SK-N-SH (cell line): ENCODE results near the gene BTBD16. TPM values are rescaled to one million over a fixed set of nuclear protein-coding genes. Genes with fewer than 3 reads are reported as not detected.

Experiments
- CTCF ChIA-PET: fragments of 300-600, 350-600 bp; formaldehyde crosslinking; extraction: SDS; loops from one replicate; lab custom pipeline; 2021; lab: Yijun Ruan, JAX
- POLR2A ChIA-PET: fragments of 350-600 bp; sonication (Branson Sonifier 250); formaldehyde crosslinking; extraction: SDS; loops from one replicate; lab custom pipeline; 2020; ENCODE audit warnings: antibody characterized with exemption, inconsistent platforms; lab: Yijun Ruan, JAX
- DNase-seq: peaks from one replicate; pipeline ENCODE4 v3.0.0; 2012
- H2AFZ ChIP-seq: fragments of 200-600 bp; sonication (generic); 2 replicates; pipeline ENCODE4 v1.8.1; 2016; ENCODE audit warnings: antibody characterized with exemption, mild to moderate bottlenecking, low read depth
- H3F3A ChIP-seq: fragments of 200-600 bp; sonication (generic); replicated peaks from 2 replicates; pipeline ENCODE3; 2016; ENCODE audit warnings: antibody characterized with exemption, mild to moderate bottlenecking; ENCODE audit not compliant: insufficient read depth
- H3K27ac ChIP-seq, 2 experiments: fragments of 200-500 bp in 1 of 2; fragments of 200-600 bp in 1 of 2; sonication (Bioruptor generic) in 1 of 2; sonication (generic), shearing (Covaris generic) in 1 of 2; 2 replicates each; pipeline versions ENCODE4 v1.5.1 to v1.6.1; 2014 to 2016; ENCODE audit warnings: low read depth in 2 of 2, inconsistent platforms in 1 of 2, low read length in 1 of 2, mild to moderate bottlenecking in 1 of 2, mixed read lengths in 1 of 2
- H3K27me3 ChIP-seq: fragments of 200-600 bp; sonication (generic), shearing (Covaris generic); 2 replicates; pipeline ENCODE4 v1.6.1; 2016; ENCODE audit warnings: mixed run types; ENCODE audit not compliant: insufficient read depth
- H3K36me3 ChIP-seq, 2 experiments: fragments of 200-500 bp in 1 of 2; fragments of 200-600 bp in 1 of 2; sonication (Bioruptor generic) in 1 of 2; sonication (generic) in 1 of 2; replicated peaks in 1 of 2; 2 replicates each; pipeline versions ENCODE3 to v1.5.1; 2014 to 2016; ENCODE audit warnings: low read length in 1 of 2, mild to moderate bottlenecking in 1 of 2; ENCODE audit not compliant: insufficient read depth in 2 of 2, control insufficient read depth in 1 of 2
- H3K4me1 ChIP-seq, 2 experiments: fragments of 200-500 bp in 1 of 2; fragments of 200-600 bp in 1 of 2; sonication (Bioruptor generic) in 1 of 2; sonication (generic), shearing (Covaris generic) in 1 of 2; 2 replicates each; pipeline versions ENCODE4 v1.5.1 to v1.6.1; 2014 to 2016; ENCODE audit warnings: low read depth in 1 of 2, low read length in 1 of 2, mixed run types in 1 of 2; ENCODE audit not compliant: insufficient read depth in 2 of 2, control insufficient read depth in 1 of 2
- H3K4me2 ChIP-seq: fragments of 200-600 bp; sonication (generic), shearing (Covaris generic); 2 replicates; pipeline ENCODE4 v1.6.1; 2017; ENCODE audit warnings: mixed run types
- H3K4me3 ChIP-seq, 2 experiments: fragments of 200-500 bp in 1 of 2; fragments of 200-600 bp in 1 of 2; sonication (Bioruptor generic) in 1 of 2; sonication (generic), shearing (Covaris generic) in 1 of 2; 2 replicates each; pipeline versions ENCODE4 v1.5.1 to v1.8.1; 2014 to 2016; ENCODE audit warnings: low read depth in 2 of 2, inconsistent platforms in 1 of 2, low read length in 1 of 2, mild to moderate bottlenecking in 1 of 2, mixed read lengths in 1 of 2, moderate library complexity in 1 of 2
- H3K79me2 ChIP-seq: fragments of 200-600 bp; sonication (generic); 2 replicates; pipeline ENCODE4 v1.8.1; 2017; ENCODE audit warnings: mild to moderate bottlenecking; ENCODE audit not compliant: insufficient read depth
- H3K9ac ChIP-seq: fragments of 200-600 bp; sonication (generic); 2 replicates; pipeline ENCODE4 v1.6.1; 2017; ENCODE audit warnings: mixed run types
- H3K9me2 ChIP-seq: fragments of 200-600 bp; sonication (generic); 2 replicates; pipeline ENCODE4 v1.6.1; 2017; ENCODE audit warnings: mixed run types
- H3K9me3 ChIP-seq: fragments of 200-600 bp; sonication (generic); 2 replicates; pipeline ENCODE4 v1.6.1; 2017; ENCODE audit warnings: mixed run types, mild to moderate bottlenecking, moderate library complexity
- H4K20me1 ChIP-seq: fragments of 200-600 bp; sonication (generic); 2 replicates; pipeline ENCODE4 v1.6.1; 2017; ENCODE audit warnings: mild to moderate bottlenecking, mixed run types; ENCODE audit not compliant: insufficient read depth
- CTCF ChIP-seq: fragments of 200-600 bp; sonication (generic); IDR thresholded peaks from 2 replicates; pipeline ENCODE4 v1.6.1; 2017; ENCODE audit warnings: antibody characterized with exemption, mild to moderate bottlenecking, moderate library complexity
- EZH2phosphoT487 ChIP-seq: fragments of 200-600 bp; sonication (generic); IDR thresholded peaks from 2 replicates; pipeline ENCODE4 v1.6.1; 2017; ENCODE audit warnings: low read depth, mixed run types, mild to moderate bottlenecking, antibody characterized with exemption, moderate library complexity, borderline replicate concordance
- FOXJ3 ChIP-seq: sonication (generic); formaldehyde crosslinking; IDR thresholded peaks from 2 replicates; pipeline ENCODE4 v1.5.1; 2020; ENCODE audit warnings: mild to moderate bottlenecking, missing genetic modification reagents
- GATA2 ChIP-seq: sonication (generic); formaldehyde crosslinking; IDR thresholded peaks from 2 replicates; pipeline ENCODE4 v1.5.0; 2020; ENCODE audit warnings: mild to moderate bottlenecking, missing genetic modification reagents
- MXI1 ChIP-seq: IDR thresholded peaks from 2 replicates; pipeline ENCODE4 v1.6.1; 2012; ENCODE audit warnings: mild to moderate bottlenecking, low read depth, low read length, improper control_type of control experiment
- NRF1 ChIP-seq: IDR thresholded peaks from 2 replicates; pipeline ENCODE4 v1.6.1; 2012; ENCODE audit warnings: low read depth, mild to moderate bottlenecking, low read length
- PBX3 ChIP-seq: IDR thresholded peaks from 2 replicates; pipeline ENCODE4; 2012
- POLR2AphosphoS5 ChIP-seq: IDR thresholded peaks from 2 replicates; pipeline ENCODE4 v1.6.1; 2012; ENCODE audit warnings: low read depth, low read length
- RAD21 ChIP-seq: IDR thresholded peaks from 2 replicates; pipeline ENCODE4 v1.6.1; 2012; ENCODE audit warnings: mild to moderate bottlenecking, low read length
- REST ChIP-seq: IDR thresholded peaks from 2 replicates; pipeline ENCODE4 v1.6.1; 2012; ENCODE audit warnings: mild to moderate bottlenecking, low read depth, low read length, moderate library complexity
- RFX5 ChIP-seq: IDR thresholded peaks from 2 replicates; pipeline ENCODE4 v1.6.1; 2012; ENCODE audit warnings: mild to moderate bottlenecking, improper control_type of control experiment, low read length
- RXRA ChIP-seq: IDR thresholded peaks from 2 replicates; pipeline ENCODE4 v1.4.0; 2012; ENCODE audit warnings: low read depth, mild to moderate bottlenecking, borderline replicate concordance
- TAF1 ChIP-seq: IDR thresholded peaks from 2 replicates; pipeline ENCODE4 v1.6.1; 2012; ENCODE audit warnings: low read depth, mild to moderate bottlenecking, low read length, moderate library complexity, borderline replicate concordance
- TCF12 ChIP-seq: IDR thresholded peaks from 2 replicates; pipeline ENCODE4 v1.4.0; 2012
- USF1 ChIP-seq: IDR thresholded peaks from 2 replicates; pipeline ENCODE4 v1.4.0; 2012; ENCODE audit warnings: low read depth, borderline replicate concordance
- USF2 ChIP-seq: fragments of 150-350 bp; IDR thresholded peaks from 2 replicates; pipeline ENCODE4 v1.6.1; 2017; ENCODE audit warnings: antibody characterized with exemption, low read length, low read depth, borderline replicate concordance
- ZBTB33 ChIP-seq: IDR thresholded peaks from 2 replicates; pipeline ENCODE4 v1.4.0; 2012; ENCODE audit warnings: low read depth, borderline replicate concordance
- WGBS: methylation state at CpG from one replicate; pipeline ENCODE4 v1.1.6; 2017; ENCODE audit warnings: low lambda C conversion rate; 5-methylcytosine and 5-hydroxymethylcytosine counted together
- polyA plus RNA-seq, 3 experiments: library from polyadenylated mRNA; depleted of rRNA; stranded (reverse); fragments of >200 nt; gene quantifications; 2 replicates each; pipeline ENCODE4 v1.2.3, GENCODE V29; 2012

Gene BTBD16
- polyA plus RNA-seq, 1 of the 3 experiments (the other 2 are of a cell fraction) = not detected

GRCh38 chr10:122373108-122373507, 102.0 kb downstream of the BTBD16 start (continued):
- TF ChIP-seq PBX3 (no peak), RFX5 (no peak), RXRA (no peak)

- no peak for TF ChIP-seq TAF1
- no peak for TF ChIP-seq POLR2AphosphoS5
- no peak for TF ChIP-seq RXRA
- no peak for TF ChIP-seq USF2
- TF ChIP-seq RAD21 = no peak
- no peak for TF ChIP-seq MXI1
- TF ChIP-seq ZBTB33 = no peak
- TF ChIP-seq TCF12 = no peak
- TF ChIP-seq RFX5 = no peak
- TF ChIP-seq NRF1 = no peak
- no peak for TF ChIP-seq USF1
- no peak for TF ChIP-seq FOXJ3 (CRISPR knock-in tag)
- no peak for TF ChIP-seq EZH2phosphoT487
- TF ChIP-seq CTCF = no peak
- no peak for TF ChIP-seq GATA2 (CRISPR knock-in tag)
- no peak for TF ChIP-seq REST
- H3K36me3 ChIP-seq = no peaks in the 10 kb centered on the region
- H3K27ac ChIP-seq = peak overlapping the region; percentile 2 to 80; a peak in 3 of 4 replicates
- peak overlapping the region; percentile 24; the same call in 1 of the 2 replicates for H3K9ac ChIP-seq
- no peaks in the 10 kb centered on the region for H3K27me3 ChIP-seq
- DNase-seq = peak; percentile 35
- H2AFZ ChIP-seq = peak overlapping the region; percentile 94
- H3K9me3 ChIP-seq = no peaks in the 10 kb centered on the region; the same call in 1 of the 2 replicates
- no peaks in the 10 kb centered on the region for H3F3A ChIP-seq
- H3K4me2 ChIP-seq = peak overlapping the region; percentile 89
- H3K9me2 ChIP-seq = no peaks in the 10 kb centered on the region
- peak overlapping the region; percentile 73 to 89 for H3K4me3 ChIP-seq
- ChIA-PET POLR2A (interaction anchor here (0.8 kb wide), 1 partner anchor 137 kb away, joined by 3 read pairs; no protein-coding TSS in a partner anchor), CTCF (interaction anchor here (1.4 to 3.1 kb wide), 2 partner anchors 62 to 75 kb away, joined by 6 to 13 read pairs; no protein-coding TSS in a partner anchor)
- peaks cover 2 to 5% of the 10 kb centered on the region in 2 experiments; a peak in 3 of 4 replicates for H3K4me1 ChIP-seq
- 6% methylated on average over 13 of the region's 13 CpGs for WGBS
- peaks cover 33% of the 10 kb centered on the region for H3K79me2 ChIP-seq
- 0 out of 2 replicates have a peak, but pooled peaks cover 3% of the 10 kb centered on the region for H4K20me1 ChIP-seq
Observed at GRCh38 chr10:122373721-122374120, 102.6 kb downstream of the BTBD16 start.
